AG04449 (cell line): ENCODE results near the gene BEAN1.

Experiments
- CTCF ChIA-PET: fragments of 350-600 bp; formaldehyde crosslinking; extraction: SDS; loops from one replicate; lab custom pipeline; 2021; ENCODE audit warnings: antibody characterized with exemption; lab: Yijun Ruan, JAX
- POLR2A ChIA-PET: fragments of 400-600, 350-600 bp; formaldehyde crosslinking; extraction: SDS; loops from one replicate; lab custom pipeline; 2020; ENCODE audit warnings: antibody characterized with exemption, inconsistent platforms; lab: Yijun Ruan, JAX
- DNase-seq: peaks from one replicate; pipeline ENCODE4 v3.0.0-alpha.2; 2010; ENCODE audit warnings: low read depth, low spot score
- H3K4me3 ChIP-seq: 2 replicates; pipeline ENCODE4 v1.5.1; 2011; ENCODE audit warnings: low read depth, mild to moderate bottlenecking, control low read depth, low read length
- CTCF ChIP-seq: IDR thresholded peaks from one replicate; pipeline ENCODE4 v1.5.1; 2011; ENCODE audit warnings: mild to moderate bottlenecking, moderate library complexity, low read length, control low read depth, inconsistent platforms; ENCODE audit not compliant: insufficient read depth; ENCODE audit errors: missing control alignments

Gene BEAN1

GRCh38 chr16:66414891-66415290 lies 12.2 kb upstream of the BEAN1 start:
- ChIA-PET POLR2A (interaction anchor here (1.1 kb wide), 1 partner anchor 8 kb away, joined by 3 read pairs; no protein-coding TSS in a partner anchor), CTCF (interaction anchor here (0.6 to 3.2 kb wide), 9 partner anchors 8 to 236 kb away, joined by 3 to 20 read pairs (median 4); no protein-coding TSS in a partner anchor)
- DNase-seq, result peak; percentile 28
- H3K4me3 ChIP-seq, result no peak overlapping the region
- no peak for TF ChIP-seq CTCF

- POLR2A ChIA-PET, result interaction anchor here (1.1 kb wide), 1 partner anchor 9 kb away, joined by 3 read pairs; no protein-coding TSS in a partner anchor
- no peak overlapping the region for H3K4me3 ChIP-seq
- DNase-seq, result no peak
- no peak for TF ChIP-seq CTCF
- CTCF ChIA-PET, result interaction anchor here (1.3 to 3.2 kb wide), 4 partner anchors 9 to 192 kb away, joined by 3 to 20 read pairs (median 6); no protein-coding TSS in a partner anchor
Observed at GRCh38 chr16:66416136-66416535, 11.0 kb upstream of the BEAN1 start.

GRCh38 chr16:66416939-66417700 lies 10.0 kb upstream of the BEAN1 start:
- POLR2A ChIA-PET, result no interaction called here
- H3K4me3 ChIP-seq, result no peak overlapping the region
- DNase-seq, result no peak
- no peak for TF ChIP-seq CTCF
- CTCF ChIA-PET, result interaction anchor here (1.6 to 1.7 kb wide), 2 partner anchors 9 to 11 kb away, joined by 8 to 11 read pairs; no protein-coding TSS in a partner anchor

GRCh38 chr16:66418165-66418962 lies 8.7 kb upstream of the BEAN1 start:
- H3K4me3 ChIP-seq, result no peak overlapping the region
- no peak for TF ChIP-seq CTCF
- ChIA-PET POLR2A (no interaction called here), CTCF (interaction anchor here (1.4 to 1.7 kb wide), 3 partner anchors 10 to 56 kb away, joined by 4 to 11 read pairs (median 8); no protein-coding TSS in a partner anchor)
- no peak for DNase-seq

GRCh38 chr16:66419527-66419926 lies 7.6 kb upstream of the BEAN1 start:
- TF ChIP-seq CTCF, result no peak
- no peak for DNase-seq
- no peak overlapping the region for H3K4me3 ChIP-seq
- POLR2A ChIA-PET, result no interaction called here
- CTCF ChIA-PET, result no interaction called here
